ENCODE measurements around the gene MAP2K3.

Gene MAP2K3

DNA sequence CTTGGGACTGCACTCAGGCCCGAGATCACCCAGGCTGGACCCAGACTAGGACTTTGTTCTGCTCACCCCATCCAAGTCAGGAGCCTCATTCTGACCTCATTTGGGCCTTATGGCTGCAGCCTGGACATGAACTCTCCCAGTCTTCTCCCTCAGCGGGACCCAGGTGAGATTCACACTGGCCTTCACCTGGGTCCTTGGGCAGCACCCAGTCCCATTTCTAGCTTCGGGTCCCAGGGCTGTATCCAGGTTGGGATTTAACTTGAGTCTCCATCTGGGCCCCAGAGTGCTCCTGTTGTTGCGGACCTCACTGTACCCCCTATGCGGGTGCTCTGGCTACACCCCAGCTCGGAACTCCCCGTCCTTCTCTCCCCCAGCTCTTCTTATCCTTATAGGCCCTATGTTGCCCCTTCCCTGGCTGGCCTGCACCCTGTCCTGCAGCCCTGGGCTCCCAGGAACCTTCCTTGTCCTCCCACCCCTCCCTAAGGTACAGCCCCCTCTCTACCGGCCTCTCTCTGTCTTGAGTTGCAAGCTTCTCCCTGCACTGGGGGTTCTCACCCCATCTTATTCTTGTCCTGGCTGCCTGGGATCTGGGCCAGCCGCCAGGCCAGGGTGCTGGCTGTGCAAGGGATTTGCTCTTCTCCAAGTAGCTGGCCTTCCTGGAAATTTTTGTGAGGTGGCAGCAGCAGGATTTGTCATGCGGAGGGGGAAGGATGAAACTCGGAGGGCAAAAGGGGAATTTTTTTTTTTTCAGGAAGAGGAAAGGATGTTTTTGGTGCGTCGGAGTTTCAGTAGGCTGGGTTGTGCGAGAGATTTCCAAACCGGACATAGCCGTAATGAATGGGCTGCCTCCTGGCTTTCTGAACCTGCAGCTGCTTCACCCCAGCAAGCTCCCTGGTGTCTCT lies 904 bp downstream of the MAP2K3 start:
- no peak for DNase-seq

DNA sequence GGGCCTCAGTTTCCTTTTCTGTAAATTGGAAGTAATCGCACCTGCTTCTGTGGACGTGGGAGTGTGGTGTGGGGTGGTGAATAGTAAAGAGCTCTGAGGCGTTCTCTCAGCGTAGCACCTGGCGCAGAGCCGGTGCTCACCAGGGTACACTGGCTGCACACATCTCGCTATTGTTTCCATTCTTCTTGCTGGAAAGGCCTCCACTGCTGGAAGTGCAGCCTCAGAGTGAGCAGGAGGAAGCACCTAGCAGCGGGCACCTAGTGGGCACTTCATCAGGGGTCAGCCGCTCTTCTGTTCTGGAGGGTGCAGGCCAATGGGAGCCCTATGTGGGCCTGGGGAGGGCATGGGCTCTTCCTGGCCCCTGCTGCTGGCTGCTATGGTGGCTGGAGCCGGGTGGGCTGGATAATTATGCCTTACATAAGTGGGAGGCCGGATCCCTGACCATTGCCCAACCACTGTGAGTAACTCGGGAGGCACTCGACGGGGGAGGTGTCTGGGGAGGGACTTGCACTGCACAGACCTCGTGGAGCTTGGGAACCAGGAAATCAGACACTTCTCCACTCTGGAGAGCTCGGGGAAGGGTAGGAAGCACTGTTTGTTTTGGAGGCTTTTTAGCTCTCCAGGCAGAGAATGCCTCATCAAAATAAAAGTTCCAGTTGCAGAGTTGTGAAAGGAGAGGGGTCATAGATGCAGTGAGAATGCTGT lies 1.7 kb downstream of the MAP2K3 start:
- peak; percentile 24 for DNase-seq

DNA sequence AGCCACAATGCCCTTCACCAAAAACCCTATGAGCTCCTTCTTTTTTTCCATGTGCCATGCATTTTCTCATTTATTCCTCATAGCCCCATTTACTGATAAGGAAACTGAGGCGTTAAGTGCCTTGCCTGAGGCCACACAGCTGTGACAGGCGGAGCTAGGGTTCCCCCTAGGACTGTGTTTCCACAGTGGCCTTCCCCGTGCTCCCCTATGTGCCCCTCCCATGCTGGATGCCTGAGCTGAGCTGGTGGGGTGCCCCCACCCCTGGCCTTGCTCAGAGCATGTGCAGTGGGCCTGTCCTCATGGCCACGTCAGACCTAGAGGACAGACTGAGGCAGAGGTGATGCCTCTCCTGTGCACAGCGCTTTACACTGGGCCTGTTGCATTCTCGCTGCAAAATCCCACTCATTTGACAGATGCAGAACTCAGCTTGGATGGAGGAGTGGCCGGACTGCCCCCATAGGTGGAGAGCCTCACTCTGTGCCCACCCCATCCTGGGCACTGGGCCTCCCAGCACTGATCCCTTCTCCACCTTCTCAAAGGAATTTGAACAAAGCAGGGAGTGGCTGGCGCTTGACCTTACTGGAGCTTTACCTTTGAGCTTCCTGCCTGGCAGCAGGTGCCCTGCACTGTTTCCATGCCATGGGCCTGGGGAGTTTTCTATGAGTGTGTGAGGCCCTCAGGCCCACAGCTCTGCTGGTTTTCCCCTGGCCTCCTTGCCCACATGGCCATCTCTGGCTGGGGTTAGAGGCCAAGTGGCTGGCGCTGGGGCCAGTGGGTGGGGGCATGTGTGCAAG lies 2.6 kb downstream of the MAP2K3 start:
- peak; percentile 27 for DNase-seq

- peak; percentile 96 for DNase-seq
Measured at GRCh38 chr17:21287703-21288449, 3.4 kb downstream of the MAP2K3 start.

DNA sequence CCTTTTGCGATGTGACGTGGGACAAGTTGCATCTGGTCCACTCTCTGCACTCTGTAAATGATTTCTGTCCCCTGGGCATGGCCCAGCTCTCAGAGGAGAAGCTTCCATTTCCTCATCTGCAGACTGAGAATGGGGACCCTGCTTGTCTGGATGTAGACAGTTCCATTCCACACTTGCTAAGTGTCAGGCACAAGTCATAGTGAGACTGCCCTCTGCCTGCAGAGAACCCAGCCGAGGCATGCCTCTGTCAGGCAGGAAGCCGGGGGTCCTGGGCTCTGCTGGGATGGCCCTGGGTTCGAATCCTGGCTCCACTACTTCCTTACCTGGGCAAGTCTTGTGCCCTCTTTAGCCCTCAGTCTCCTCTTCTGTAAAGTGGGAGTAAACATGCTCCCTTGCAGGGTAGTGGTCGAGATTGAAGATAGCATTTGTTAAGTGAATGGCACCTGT lies 4.1 kb downstream of the MAP2K3 start:
- peak; percentile 38 for DNase-seq

DNA sequence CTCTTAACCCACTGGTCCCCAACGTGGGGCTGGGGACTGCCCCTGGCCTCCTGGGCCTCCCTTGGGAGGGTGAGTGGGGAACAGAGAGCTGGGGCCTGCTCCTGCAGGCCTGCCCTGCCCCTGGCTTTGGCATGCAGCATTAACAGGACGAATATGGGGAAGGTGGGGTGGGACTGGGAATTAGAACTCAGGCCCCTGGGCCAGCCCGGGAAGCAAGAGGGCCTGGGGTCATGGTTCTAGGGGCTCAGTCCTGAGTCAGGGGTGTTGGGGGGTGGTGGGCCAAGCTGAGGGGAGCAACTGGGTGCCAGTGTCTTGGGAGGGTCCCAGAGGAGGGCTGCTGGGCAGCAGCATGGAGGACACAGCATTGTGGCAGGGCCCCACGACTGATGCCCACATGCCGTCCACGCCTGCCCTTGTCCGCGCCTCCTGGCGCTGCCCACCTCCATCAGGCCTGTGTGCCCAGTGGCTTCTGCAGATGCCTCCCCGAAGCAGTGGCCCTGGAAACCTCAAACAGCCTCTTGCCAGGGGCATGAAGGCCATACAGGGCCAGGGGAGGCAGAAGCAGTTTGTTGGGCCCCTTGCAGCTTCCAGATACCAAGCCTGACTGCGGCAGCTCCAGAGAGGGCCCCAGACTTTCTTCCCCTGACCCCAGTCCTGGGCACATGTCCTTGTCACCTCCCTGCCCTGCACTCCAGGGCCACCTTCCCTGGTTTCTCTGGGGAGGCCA lies 4.8 kb downstream of the MAP2K3 start:
- DNase-seq: no peak

GRCh38 chr17:21289902-21290571 lies 5.5 kb downstream of the MAP2K3 start:
- no peak for DNase-seq

GRCh38 chr17:21291357-21291756 lies 6.8 kb downstream of the MAP2K3 start:
- no peak for DNase-seq

GRCh38 chr17:21291862-21292261 lies 7.4 kb downstream of the MAP2K3 start:
- DNase-seq: no peak

- no peak for DNase-seq
Measured at GRCh38 chr17:21292867-21293830, 8.6 kb downstream of the MAP2K3 start.

GRCh38 chr17:21293831-21294210 lies 9.3 kb downstream of the MAP2K3 start:
- no peak for DNase-seq

GRCh38 chr17:21294321-21295035 lies 10.0 kb downstream of the MAP2K3 start:
- DNase-seq: no peak

GRCh38 chr17:21295036-21295952 lies 10.8 kb downstream of the MAP2K3 start:
- DNase-seq: no peak

DNA sequence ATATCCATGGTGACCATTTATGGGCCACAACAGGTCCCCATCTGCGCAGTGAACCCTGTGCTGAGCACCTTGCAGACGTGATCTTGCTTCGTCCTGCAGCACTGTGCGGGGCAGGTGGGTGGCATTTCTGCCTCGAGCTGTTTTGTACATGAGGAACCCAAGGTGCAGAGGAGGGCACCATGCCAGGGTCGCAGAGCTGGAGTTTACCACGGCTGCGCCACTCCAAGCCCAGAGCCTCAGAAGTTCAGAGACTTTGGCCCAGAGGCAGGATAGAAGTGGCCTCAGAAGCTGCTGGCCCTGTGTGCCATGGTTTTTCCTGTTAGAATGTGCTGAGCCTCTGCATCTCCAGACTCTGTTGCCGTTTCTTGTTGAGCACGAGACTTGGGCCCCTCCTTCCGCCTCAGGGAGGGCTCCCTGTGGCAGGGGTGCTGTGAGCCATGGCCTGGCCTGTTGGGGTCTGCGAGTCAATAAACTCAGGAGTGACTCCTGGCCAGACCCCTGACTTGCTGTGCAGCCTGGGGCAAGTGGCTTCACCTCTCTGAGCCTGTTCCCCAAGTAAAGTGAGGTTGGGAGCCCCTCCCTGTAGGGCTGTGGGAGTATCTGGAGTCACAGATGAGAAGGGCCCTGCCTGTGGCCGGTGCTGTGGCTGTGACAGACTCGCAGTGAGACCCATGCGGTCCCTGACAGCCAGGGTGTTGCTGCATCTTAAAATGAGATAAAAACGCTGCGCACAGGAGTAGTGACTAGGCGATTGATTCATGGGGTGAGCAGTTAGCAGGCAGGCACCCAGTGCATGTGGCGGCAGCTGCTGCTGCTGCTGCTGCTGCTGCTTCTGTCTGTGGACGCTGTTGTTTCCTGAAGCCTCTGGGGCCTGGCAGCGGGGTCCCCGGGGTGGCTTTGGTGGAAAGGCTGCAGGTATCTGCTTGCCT lies 11.8 kb downstream of the MAP2K3 start:
- DNase-seq: no peak

DNA sequence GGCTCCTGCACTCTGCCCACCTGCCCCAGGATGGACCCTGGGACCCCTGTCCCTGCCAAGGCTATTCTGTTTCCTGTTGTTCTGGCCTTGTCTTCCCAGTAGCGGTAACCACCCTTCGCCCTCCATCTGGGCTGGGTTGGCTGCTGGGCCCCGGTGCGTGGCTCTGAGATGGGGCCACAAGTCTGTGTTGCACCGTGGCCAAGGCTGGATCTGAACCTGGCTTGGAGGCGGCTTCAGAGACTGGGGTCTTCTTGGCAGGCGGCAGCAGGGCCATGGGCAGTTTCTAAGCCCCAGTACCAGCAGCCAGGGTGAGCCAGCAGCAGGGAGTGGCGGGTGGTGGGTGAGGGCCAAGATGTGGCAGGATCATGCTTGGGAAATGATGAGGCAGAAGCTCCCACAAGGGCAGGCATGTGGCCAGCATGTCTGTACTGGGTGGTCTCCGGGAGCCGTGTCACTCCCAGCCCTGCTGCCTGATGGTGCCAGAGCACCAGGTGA lies 12.6 kb downstream of the MAP2K3 start:
- no peak for DNase-seq

- no peak for DNase-seq
Measured at GRCh38 chr17:21297597-21297996, 13.1 kb downstream of the MAP2K3 start.
